Adipocyte (in vitro differentiated cells): ENCODE results near the gene COL4A3.

Experiments used
- DNase-seq: peaks from one replicate; pipeline ENCODE4 v3.0.0-alpha.2; 2015; ENCODE audit warnings: low read depth
- H3K27me3 ChIP-seq: replicated peaks from 2 replicates; pipeline ENCODE4 v1.7.0; 2013; ENCODE audit warnings: mild to moderate bottlenecking, low read length, moderate library complexity; ENCODE audit not compliant: control insufficient read depth, insufficient read depth
- H3K36me3 ChIP-seq: 2 replicates; pipeline ENCODE4 v1.7.0; 2013; ENCODE audit warnings: low read length, mild to moderate bottlenecking, moderate library complexity; ENCODE audit not compliant: control insufficient read depth, insufficient read depth, severe bottlenecking
- H3K4me1 ChIP-seq: 2 replicates; pipeline ENCODE4 v1.7.0; 2013; ENCODE audit warnings: mild to moderate bottlenecking, low read length, moderate library complexity; ENCODE audit not compliant: control insufficient read depth, insufficient read depth
- H3K4me3 ChIP-seq: 2 replicates; pipeline ENCODE4 v1.7.0; 2013; ENCODE audit warnings: mild to moderate bottlenecking, low read length, moderate library complexity
- H3K9ac ChIP-seq: 2 replicates; pipeline ENCODE4 v1.7.0; 2013; ENCODE audit warnings: mild to moderate bottlenecking, low read length, moderate library complexity
- H3K9me3 ChIP-seq: 2 replicates; pipeline ENCODE4 v1.7.0; 2013; ENCODE audit warnings: mild to moderate bottlenecking, low read length, moderate library complexity; ENCODE audit not compliant: control insufficient read depth

COL4A3 gene

DNA sequence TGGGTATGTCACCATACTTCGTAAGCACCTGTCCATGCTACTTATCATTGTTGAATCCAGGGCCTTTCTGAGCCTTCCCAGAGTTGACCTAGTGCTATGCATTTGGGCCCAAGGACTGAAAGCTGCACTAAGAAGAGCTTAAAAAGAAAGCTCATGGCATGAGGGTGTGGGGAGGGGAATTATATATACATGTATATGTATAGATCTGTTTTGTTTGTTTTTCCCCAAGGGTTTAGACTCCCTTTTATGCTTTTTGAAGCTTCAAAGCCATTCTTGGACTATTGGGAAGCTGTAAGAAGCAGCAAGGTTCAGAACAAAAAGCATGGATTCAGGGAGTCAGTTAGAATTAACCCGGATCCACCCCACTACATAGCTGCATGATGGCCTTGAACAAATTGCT lies 183.9 kb downstream of the COL4A3 start:
- DNase-seq: no peak
- no peak overlapping the region for H3K9ac ChIP-seq
- peaks cover 53% of the 10 kb centered on the region for H3K36me3 ChIP-seq
- H3K4me1 ChIP-seq: no peaks in the 10 kb centered on the region
- no peaks in the 10 kb centered on the region for H3K27me3 ChIP-seq
- no peak overlapping the region for H3K4me3 ChIP-seq
- no peaks in the 10 kb centered on the region for H3K9me3 ChIP-seq

DNA sequence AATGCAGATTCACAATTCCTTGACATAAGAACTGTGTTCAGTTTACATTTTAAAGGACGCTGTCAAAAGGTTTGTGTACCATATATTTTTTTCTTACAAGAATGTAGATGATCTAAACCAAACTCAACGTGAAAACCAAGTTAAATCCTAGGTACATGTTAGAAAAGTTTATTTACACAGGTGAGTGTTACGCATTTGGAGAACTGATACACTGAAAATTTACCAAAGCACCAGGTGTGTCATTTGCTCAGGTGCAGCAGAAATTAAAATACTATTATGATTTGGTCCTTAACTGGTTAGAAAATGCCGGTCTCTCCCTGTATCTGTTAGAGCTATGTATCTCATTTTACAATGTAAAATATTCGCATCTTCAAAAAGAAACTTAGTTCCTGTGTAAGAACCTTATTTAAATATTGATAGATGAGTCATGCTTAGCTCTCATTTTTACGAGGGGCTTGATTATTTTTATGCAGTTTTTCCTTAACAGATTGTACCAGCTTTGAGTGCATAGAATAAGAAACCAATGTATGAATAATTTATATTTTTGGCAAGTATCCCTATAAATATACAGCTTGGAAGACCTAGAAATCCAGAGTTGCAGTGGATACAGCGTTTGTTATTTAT lies 185.7 kb downstream of the COL4A3 start:
- Histone ChIP-seq H3K4me3 (no peak overlapping the region), H3K4me1 (no peaks in the 10 kb centered on the region), H3K9me3 (no peaks in the 10 kb centered on the region), H3K27me3 (no peaks in the 10 kb centered on the region), H3K36me3 (peaks cover 46% of the 10 kb centered on the region), H3K9ac (no peak overlapping the region)
- DNase-seq: no peak

DNA sequence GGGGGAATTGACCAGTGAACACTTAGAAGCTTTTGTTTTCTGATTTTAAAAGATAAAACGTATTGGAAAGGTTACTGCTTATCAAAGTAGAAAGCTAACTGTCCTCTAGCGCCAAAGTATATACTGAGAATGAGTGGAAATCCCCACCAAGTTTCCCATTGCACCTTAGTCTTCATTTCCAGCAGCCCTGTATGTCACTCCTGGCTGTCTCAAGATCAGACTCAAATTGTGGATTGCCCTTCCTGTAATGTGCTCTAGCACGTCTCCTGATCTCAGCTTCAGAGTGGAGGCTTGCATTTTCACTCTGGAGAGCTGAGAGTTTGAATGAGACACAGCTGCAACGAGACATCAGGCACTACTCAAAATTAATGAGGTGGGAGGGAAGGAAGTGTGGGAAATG lies 187.2 kb downstream of the COL4A3 start:
- peaks cover 48% of the 10 kb centered on the region for H3K36me3 ChIP-seq
- H3K27me3 ChIP-seq: no peaks in the 10 kb centered on the region
- H3K4me1 ChIP-seq: no peaks in the 10 kb centered on the region
- H3K4me3 ChIP-seq: no peak overlapping the region
- DNase-seq: no peak
- H3K9me3 ChIP-seq: no peaks in the 10 kb centered on the region
- no peak overlapping the region for H3K9ac ChIP-seq

DNA sequence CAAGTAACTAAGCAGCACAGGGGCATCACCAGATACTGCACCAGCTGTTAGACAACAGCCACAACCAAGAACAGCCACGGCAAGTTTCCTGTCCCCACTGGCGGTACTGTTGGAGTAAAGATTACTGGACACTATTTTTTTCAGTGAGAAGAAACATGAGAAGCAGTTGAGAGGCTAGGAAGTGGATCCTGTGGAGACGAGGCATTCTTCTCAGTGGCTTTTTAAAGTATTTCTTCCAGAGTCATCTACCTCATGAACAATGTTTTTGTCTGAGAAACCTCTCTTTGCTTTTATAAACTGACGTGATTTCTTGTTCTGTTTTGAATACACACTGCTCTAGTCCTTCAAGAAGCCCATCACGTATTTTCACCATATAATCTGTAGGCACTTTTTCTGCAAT lies 195.9 kb downstream of the COL4A3 start:
- H3K27me3 ChIP-seq: no peaks in the 10 kb centered on the region
- H3K4me3 ChIP-seq: no peak overlapping the region
- H3K9ac ChIP-seq: no peak overlapping the region
- no peaks in the 10 kb centered on the region for H3K9me3 ChIP-seq
- peaks cover 60% of the 10 kb centered on the region for H3K36me3 ChIP-seq
- no peak for DNase-seq
- H3K4me1 ChIP-seq: peaks cover 14% of the 10 kb centered on the region

DNA sequence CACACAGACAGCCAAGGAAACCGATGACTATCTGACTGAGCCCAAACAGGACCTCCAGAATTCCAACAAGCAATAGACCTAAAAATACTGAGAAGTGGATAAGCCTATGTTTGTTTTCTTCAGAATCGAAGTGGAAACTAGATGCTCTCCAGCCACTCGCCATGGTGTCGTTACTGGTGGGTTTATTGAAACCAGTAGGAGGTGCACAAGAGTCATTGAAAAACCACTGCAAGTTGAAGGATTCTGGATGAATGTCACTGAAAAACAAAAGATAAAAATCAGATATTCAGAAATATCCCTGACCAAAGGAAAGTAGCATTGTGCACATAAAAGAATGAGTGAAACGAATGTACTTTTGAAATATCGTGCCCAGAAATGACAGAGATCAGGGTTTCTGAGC lies 199.3 kb downstream of the COL4A3 start:
- H3K9me3 ChIP-seq: no peaks in the 10 kb centered on the region
- H3K9ac ChIP-seq: no peak overlapping the region
- DNase-seq: no peak
- H3K27me3 ChIP-seq: no peaks in the 10 kb centered on the region
- H3K4me3 ChIP-seq: no peak overlapping the region
- H3K4me1 ChIP-seq: peaks cover 39% of the 10 kb centered on the region
- peaks cover 27% of the 10 kb centered on the region for H3K36me3 ChIP-seq
